OCI-LY7 (cell line): Measurements from ENCODE around the gene AP4B1. TPM values are rescaled to one million over a fixed set of nuclear protein-coding genes. Genes with fewer than 3 reads are reported as not detected.

Source experiments
- BruUV-seq: library from RNA; stranded (reverse); fragments of 400-500 nt; replicated peaks from 2 replicates; lab custom pipeline; 2021; lab: Mats Ljungman, UMichigan
- CTCF ChIA-PET: fragments of 300-600 bp; sonication (Branson Sonifier 250); formaldehyde crosslinking; loops from one replicate; lab custom pipeline; 2022; ENCODE audit warnings: antibody characterized with exemption; ENCODE audit not compliant: unreplicated experiment; lab: Charles Lee
- POLR2A ChIA-PET: fragments of 300-600 bp; sonication (Branson Sonifier 250); formaldehyde crosslinking; loops from one replicate; lab custom pipeline; 2022; ENCODE audit warnings: antibody characterized with exemption; lab: Charles Lee
- DNase-seq: peaks from one replicate; pipeline ENCODE4 v3.0.0-alpha.2; 2015; ENCODE audit warnings: low spot score
- H2AFZ ChIP-seq: fragments of 200-600 bp; sonication (generic), shearing (Covaris generic); 2 replicates; pipeline ENCODE4 v1.6.1; 2014; ENCODE audit warnings: mild to moderate bottlenecking, antibody characterized with exemption, low read length, moderate library complexity
- H3K27ac ChIP-seq: fragments of 200-600 bp; sonication (generic); 2 replicates; pipeline ENCODE4 v1.5.1; 2014; ENCODE audit warnings: mixed run types, low read depth, mild to moderate bottlenecking, moderate library complexity, low read length, inconsistent platforms; ENCODE audit not compliant: poor library complexity, severe bottlenecking
- H3K36me3 ChIP-seq: fragments of 200-600 bp; sonication (generic); 2 replicates; pipeline ENCODE4 v1.6.1; 2014; ENCODE audit warnings: mild to moderate bottlenecking, antibody characterized with exemption, low read length, moderate library complexity, mixed read lengths; ENCODE audit not compliant: insufficient read depth
- H3K4me1 ChIP-seq: fragments of 200-600 bp; sonication (generic); 2 replicates; pipeline ENCODE4 v1.5.1; 2014; ENCODE audit warnings: mild to moderate bottlenecking, low read length; ENCODE audit not compliant: insufficient read depth, poor library complexity, severe bottlenecking
- H3K4me2 ChIP-seq: fragments of 200-600 bp; sonication (generic); 2 replicates; pipeline ENCODE4 v1.6.1; 2014; ENCODE audit warnings: mild to moderate bottlenecking, low read length
- H3K4me3 ChIP-seq: fragments of 200-600 bp; sonication (generic); 2 replicates; pipeline ENCODE4 v1.5.1; 2014; ENCODE audit warnings: mild to moderate bottlenecking, low read depth, low read length; ENCODE audit not compliant: poor library complexity, severe bottlenecking
- H3K79me2 ChIP-seq: fragments of 200-600 bp; sonication (generic); 2 replicates; pipeline ENCODE4 v1.6.1; 2016; ENCODE audit warnings: low read depth, mild to moderate bottlenecking, low read length, moderate library complexity, mixed read lengths; ENCODE audit not compliant: insufficient read depth
- H3K9me2 ChIP-seq: fragments of 200-600 bp; sonication (generic); 2 replicates; pipeline ENCODE4 v1.6.1; 2016; ENCODE audit warnings: mild to moderate bottlenecking, low read length, mixed read lengths; ENCODE audit not compliant: insufficient read depth
- H3K9me3 ChIP-seq: fragments of 200-600 bp; sonication (generic); 2 replicates; pipeline ENCODE4 v1.6.1; 2014; ENCODE audit warnings: mild to moderate bottlenecking, mixed run types, low read length, mixed read lengths
- H4K20me1 ChIP-seq: fragments of 200-600 bp; sonication (generic); 2 replicates; pipeline ENCODE4 v1.6.1; 2014; ENCODE audit warnings: mild to moderate bottlenecking, antibody characterized with exemption, low read length, moderate library complexity, mixed read lengths; ENCODE audit not compliant: insufficient read depth
- CTCF ChIP-seq: fragments of 200-600 bp; sonication (generic); conservative IDR thresholded peaks from 2 replicates; pipeline ENCODE4 v1.5.1; 2014; ENCODE audit warnings: mild to moderate bottlenecking, antibody characterized with exemption, low read length, moderate library complexity, mixed read lengths
- EZH2phosphoT487 ChIP-seq: fragments of 200-600 bp; sonication (generic); IDR thresholded peaks from 2 replicates; pipeline ENCODE4 v1.6.1; 2018; ENCODE audit warnings: low read depth, borderline replicate concordance, mild to moderate bottlenecking, mixed run types, antibody characterized with exemption, low read length, moderate library complexity, mixed read lengths
- intact Hi-C: fragments of 100-400 bp; cut with micrococcal nuclease; formaldehyde crosslinking; loops from one replicate; pipeline ENCODE4 v1.10.0; 2022; ENCODE audit not compliant: unreplicated experiment
- total RNA-seq, 2 experiments: library from RNA; depleted of rRNA in 1 of 2; stranded (reverse); fragments of >200 nt in 1 of 2; shearing (Covaris generic) in 1 of 2; gene quantifications; 2 replicates each; pipeline ENCODE4 v1.2.3, GENCODE V29; 2014 to 2022

AP4B1 gene
- total RNA-seq, 2 experiments from 2014 or later, result 40.5 to 45.3 TPM

- intact Hi-C loops, result no loop called here
- Histone ChIP-seq H4K20me1 (no peaks in the 10 kb centered on the region), H3K4me2 (peak overlapping the region; percentile 96), H3K79me2 (peaks cover 43% of the 10 kb centered on the region), H3K4me3 (peak overlapping the region; percentile 99), H3K27ac (peak overlapping the region; percentile 77), H3K4me1 (peaks cover 27% of the 10 kb centered on the region), H3K36me3 (peaks cover 60% of the 10 kb centered on the region), H3K9me3 (no peaks in the 10 kb centered on the region), H2AFZ (peak overlapping the region; percentile 78; the same call in 1 of the 2 replicates), H3K9me2 (no peaks in the 10 kb centered on the region)
- TSS peak; percentile 68 for BruUV-seq
- ChIA-PET CTCF (interaction anchor here (1.1 to 2.0 kb wide), 2 partner anchors 25 to 85 kb away, joined by 3 to 6 read pairs; partner anchors contain the start of gene HIPK1), POLR2A (interaction anchor here (0.6 to 3.9 kb wide), 25 partner anchors 11 to 881 kb away, joined by 3 to 68 read pairs (median 4); partner anchors contain the start of genes BCL2L15, HIPK1 and RSBN1)
- TF ChIP-seq CTCF (no peak), EZH2phosphoT487 (no peak)
- DNase-seq, result peak; percentile 67
These were observed 316 bp downstream of the AP4B1 start for GRCh38 chr1:113904293-113904673.

- Histone ChIP-seq H4K20me1 (no peaks in the 10 kb centered on the region), H3K4me2 (peak overlapping the region; percentile 96), H3K36me3 (peaks cover 61% of the 10 kb centered on the region), H3K4me1 (peaks cover 27% of the 10 kb centered on the region), H3K9me2 (no peaks in the 10 kb centered on the region), H3K9me3 (no peaks in the 10 kb centered on the region), H3K79me2 (peaks cover 43% of the 10 kb centered on the region), H2AFZ (peak overlapping the region; percentile 78; the same call in 1 of the 2 replicates), H3K4me3 (peak overlapping the region; percentile 99), H3K27ac (peak overlapping the region; percentile 77)
- ChIA-PET CTCF (interaction anchor here (1.1 to 2.0 kb wide), 2 partner anchors 25 to 85 kb away, joined by 3 to 6 read pairs; partner anchors contain the start of gene HIPK1), POLR2A (interaction anchor here (0.6 to 3.9 kb wide), 30 partner anchors 8 to 880 kb away, joined by 3 to 68 read pairs (median 4); partner anchors contain the start of genes BCL2L15, HIPK1 and RSBN1)
- peak; percentile 51 for DNase-seq
- intact Hi-C loops, result no loop called here
- TF ChIP-seq CTCF (no peak), EZH2phosphoT487 (no peak)
- BruUV-seq, result no TSS peak
These were observed 902 bp downstream of the AP4B1 start for GRCh38 chr1:113903501-113904292.
